ENCODE measurements around the gene DCAF16. TPM values are rescaled to one million over a fixed set of nuclear protein-coding genes. Genes with fewer than 3 reads are reported as not detected.

The DCAF16 gene
- total RNA-seq, 1 experiment from 2014 or later: 46.2 TPM

DNA sequence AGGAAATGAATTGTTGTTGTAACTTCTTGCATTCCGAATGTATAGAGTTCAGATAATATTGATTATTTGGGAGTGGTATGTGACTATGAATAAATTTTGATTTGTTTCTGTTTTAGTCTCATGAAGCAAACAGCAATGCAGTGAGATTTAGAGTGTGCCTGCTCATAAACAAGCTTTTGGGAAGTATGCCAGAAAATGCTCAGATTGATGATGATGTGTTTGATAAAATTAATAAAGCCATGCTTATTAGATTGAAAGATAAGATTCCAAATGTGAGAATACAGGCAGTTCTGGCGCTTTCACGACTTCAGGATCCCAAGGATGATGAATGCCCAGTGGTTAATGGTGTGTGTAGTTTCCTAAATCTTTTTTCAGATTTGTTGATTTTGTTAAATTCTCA is 2.2 kb upstream of the DCAF16 start:
- Histone ChIP-seq H3K4me1 (ENCODE audit: insufficient read depth, low read length) (peaks cover under 1% of the 10 kb centered on the region; the same call in 1 of the 2 replicates), H2BK12ac (ENCODE audit: insufficient read length, low read depth, low read length) (no peak overlapping the region), H3K18ac (ENCODE audit: insufficient read length, low read depth, low read length) (no peak overlapping the region), H2BK120ac (ENCODE audit: low read depth, low read length, poor library complexity, severe bottlenecking) (no peak overlapping the region), H2BK20ac (ENCODE audit: low read depth, low read length, poor library complexity, severe bottlenecking) (no peak overlapping the region), H4K8ac (replicated peaks; ENCODE audit: insufficient read length, low read depth, low read length) (no peak overlapping the region), H2AK5ac (ENCODE audit: insufficient read length, low read length) (no peak overlapping the region), H2BK5ac (ENCODE audit: insufficient read length, low read length) (no peak overlapping the region), H3K9ac (ENCODE audit: extremely low read depth, insufficient read length, low read length) (no peak overlapping the region), H3T11ph (ENCODE audit: low read length) (no peak overlapping the region), H3K4me2 (ENCODE audit: insufficient read depth, insufficient read length, low read length) (peak overlapping the region; percentile 46), H3K27ac (ENCODE audit: insufficient read length, low read depth, low read length) (no peak overlapping the region), H3K27me3 (ENCODE audit: insufficient read depth, low read length) (no peaks in the 10 kb centered on the region), H4K20me1 (ENCODE audit: control insufficient read depth, insufficient read depth, insufficient read length) (no peaks in the 10 kb centered on the region), H4K5ac (ENCODE audit: insufficient read length, low read depth, low read length) (no peak overlapping the region), H3K56ac (ENCODE audit: insufficient read length, low read depth, low read length) (no peak overlapping the region), H3K14ac (ENCODE audit: insufficient read depth, low read length) (no peak overlapping the region), H3K79me1 (ENCODE audit: insufficient read depth, low read depth, low read length, poor library complexity, severe bottlenecking) (peaks cover 5% of the 10 kb centered on the region), H3K79me2 (ENCODE audit: insufficient read depth, low read length) (peaks cover 26% of the 10 kb centered on the region; the same call in 1 of the 2 replicates), H3K23me2 (ENCODE audit: insufficient read length, low read depth, low read length, poor library complexity, severe bottlenecking) (peaks cover 3% of the 10 kb centered on the region), H3K23ac (ENCODE audit: insufficient read length, low read depth, low read length) (no peak overlapping the region), H2AFZ (ENCODE audit: low read length) (no peak overlapping the region), H4K91ac (ENCODE audit: insufficient read length, low read depth, low read length) (no peak overlapping the region), H2BK15ac (ENCODE audit: low read depth, low read length) (no peak overlapping the region), H3K4ac (ENCODE audit: low read depth, low read length) (no peak overlapping the region), H3K9me3 (ENCODE audit: control insufficient read depth, low read depth, low read length) (no peaks in the 10 kb centered on the region)
- Mint-ChIP-seq H3K27me3 (ENCODE audit: low read depth) (no peaks in the 10 kb centered on the region), H3K36me3 (ENCODE audit: insufficient read depth in 1 of 3, low read depth in 3 of 3) (peaks cover 38 to 67% (median 42%) of the 10 kb centered on the region in 3 experiments; a peak in 6 of 7 replicates), H3K4me1 (peaks cover 24 to 26% of the 10 kb centered on the region in 2 experiments), H3K9me3 (peaks cover 0 to 6% of the 10 kb centered on the region in 2 experiments; a peak in 1 of 5 replicates), H3K27ac (0 out of 7 replicates have a peak overlapping the region, but pooled peaks of 1 of the 3 experiments have one; percentile 24), H3K4me3 (peak overlapping the region; percentile 98 to 100)
- TF ChIP-seq CTCF (conservative IDR thresholded peaks at IDR 0.05): no peak
- no CpG with 5 or more reads among the region's 3 CpGs for WGBS (ENCODE audit: extremely low coverage, insufficient read length, low lambda C conversion rate)
- no peak for DNase-seq

Measured in H9 (cell line).